ENCODE data around the gene ZNF263. TPM values are rescaled to one million over a fixed set of nuclear protein-coding genes. Genes with fewer than 3 reads are reported as not detected.

The ZNF263 gene
- total RNA-seq, result 10 to 100 TPM; 40.6 to 56.3 (median 45.1) TPM

DNA sequence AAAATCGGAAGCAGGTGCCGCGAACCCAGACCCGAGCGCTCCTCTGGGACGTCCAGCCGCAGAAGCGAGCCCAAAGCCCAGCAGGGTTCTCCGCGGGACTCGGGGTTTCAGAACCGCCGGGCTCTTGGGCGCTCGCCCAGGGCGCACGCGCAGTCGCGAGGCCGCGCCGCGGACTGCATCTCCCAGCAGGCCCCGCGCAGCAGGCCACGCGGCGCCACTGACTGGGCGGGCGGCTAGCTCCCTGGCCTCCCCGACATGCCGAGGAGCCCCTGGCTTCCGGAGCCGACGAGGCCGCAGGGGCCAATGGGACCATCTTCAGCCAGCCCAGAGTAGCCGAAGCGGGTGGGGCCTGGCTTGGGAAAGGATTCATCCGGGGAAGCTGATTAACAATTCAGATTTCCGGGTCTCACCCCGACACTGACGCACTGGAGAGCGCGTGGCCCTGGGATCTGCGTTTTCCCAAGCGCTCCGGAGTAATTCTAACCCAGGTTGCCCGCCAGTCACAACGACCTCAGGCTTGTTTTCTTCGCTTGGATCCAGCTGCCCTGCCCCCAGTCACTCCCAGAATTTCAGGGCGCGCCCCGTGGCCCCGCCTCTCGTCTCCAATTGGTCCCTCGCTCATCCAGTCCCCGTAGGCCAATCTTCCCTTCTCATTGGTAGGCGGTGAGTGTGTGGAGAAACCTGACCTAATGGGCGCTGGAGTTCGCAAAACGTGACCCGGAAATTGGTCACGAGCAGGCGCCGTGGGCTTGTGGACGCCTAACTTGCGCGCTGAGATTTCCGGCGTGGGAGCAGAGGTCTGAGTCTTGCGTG lies at the start of gene ZNF263:
Gene ZNF263, plus strand, starts transcription at position 762 of the 813 bp plus-strand sequence. CDS start 328 bp downstream, outside the sequence.
- TF ChIP-seq, protein P1, sequence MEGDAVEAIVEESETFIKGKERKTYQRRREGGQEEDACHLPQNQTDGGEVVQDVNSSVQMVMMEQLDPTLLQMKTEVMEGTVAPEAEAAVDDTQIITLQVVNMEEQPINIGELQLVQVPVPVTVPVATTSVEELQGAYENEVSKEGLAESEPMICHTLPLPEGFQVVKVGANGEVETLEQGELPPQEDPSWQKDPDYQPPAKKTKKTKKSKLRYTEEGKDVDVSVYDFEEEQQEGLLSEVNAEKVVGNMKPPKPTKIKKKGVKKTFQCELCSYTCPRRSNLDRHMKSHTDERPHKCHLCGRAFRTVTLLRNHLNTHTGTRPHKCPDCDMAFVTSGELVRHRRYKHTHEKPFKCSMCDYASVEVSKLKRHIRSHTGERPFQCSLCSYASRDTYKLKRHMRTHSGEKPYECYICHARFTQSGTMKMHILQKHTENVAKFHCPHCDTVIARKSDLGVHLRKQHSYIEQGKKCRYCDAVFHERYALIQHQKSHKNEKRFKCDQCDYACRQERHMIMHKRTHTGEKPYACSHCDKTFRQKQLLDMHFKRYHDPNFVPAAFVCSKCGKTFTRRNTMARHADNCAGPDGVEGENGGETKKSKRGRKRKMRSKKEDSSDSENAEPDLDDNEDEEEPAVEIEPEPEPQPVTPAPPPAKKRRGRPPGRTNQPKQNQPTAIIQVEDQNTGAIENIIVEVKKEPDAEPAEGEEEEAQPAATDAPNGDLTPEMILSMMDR (IDR thresholded peaks at IDR 0.05), result no peak
- TF ChIP-seq POLR2A (IDR thresholded peaks at IDR 0.05) (peak; percentile 12 to 40), POLR2AphosphoS5 (IDR thresholded peaks at IDR 0.05) (peak in 2 of 3 donors; percentile 88 to 94)
- Histone ChIP-seq H3K4me1 (peaks cover 23% of the 10 kb centered on the region), H3K36me3 (peaks cover 27% of the 10 kb centered on the region), H3K27ac (peak within 1 kb of the TSS; percentile 99), H3K27me3 (no peaks in the 10 kb centered on the region), H3K9me3 (peaks cover 11% of the 10 kb centered on the region), H3K4me3 (peak within 1 kb of the TSS; percentile 79)
- peak; percentile 98 for DNase-seq (ENCODE audit: low spot score in 2 of 2)
- WGBS, result 0% methylated on average over 37 of the region's 72 CpGs

DNA sequence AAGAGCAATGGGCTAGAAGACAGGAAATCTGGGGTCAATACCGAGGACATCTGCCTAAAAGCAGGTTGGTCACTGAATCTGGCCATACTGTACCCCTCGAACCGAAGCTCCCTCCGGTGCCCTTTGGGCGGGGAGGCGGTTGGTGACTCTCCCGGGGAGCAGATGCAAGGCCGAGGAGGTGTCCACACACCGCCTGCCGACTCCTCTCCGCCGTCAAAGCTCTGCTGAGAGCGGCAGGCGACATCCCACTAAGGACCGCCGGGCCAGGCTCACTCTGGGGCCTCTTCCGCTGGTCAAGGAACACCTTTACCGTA lies 48.8 kb upstream of the ZNF263 start:
- Histone ChIP-seq H3K4me1 (peaks cover 15% of the 10 kb centered on the region), H3K27me3 (no peaks in the 10 kb centered on the region), H3K4me3 (peak overlapping the region; percentile 92), H3K27ac (peak overlapping the region; percentile 86), H3K9me3 (peaks cover 9% of the 10 kb centered on the region), H3K36me3 (peaks cover 35% of the 10 kb centered on the region)
- TF ChIP-seq, protein P1 (IDR thresholded peaks at IDR 0.05), result no peak
- no peak for TF ChIP-seq POLR2AphosphoS5 (IDR thresholded peaks at IDR 0.05)
- TF ChIP-seq POLR2A (IDR thresholded peaks at IDR 0.05), result no peak
- TF ChIP-seq EP300 (IDR thresholded peaks at IDR 0.05), result no peak
- 4% methylated on average over 12 of the region's 18 CpGs for WGBS
- no peak for DNase-seq (ENCODE audit: low spot score in 2 of 2)

DNA sequence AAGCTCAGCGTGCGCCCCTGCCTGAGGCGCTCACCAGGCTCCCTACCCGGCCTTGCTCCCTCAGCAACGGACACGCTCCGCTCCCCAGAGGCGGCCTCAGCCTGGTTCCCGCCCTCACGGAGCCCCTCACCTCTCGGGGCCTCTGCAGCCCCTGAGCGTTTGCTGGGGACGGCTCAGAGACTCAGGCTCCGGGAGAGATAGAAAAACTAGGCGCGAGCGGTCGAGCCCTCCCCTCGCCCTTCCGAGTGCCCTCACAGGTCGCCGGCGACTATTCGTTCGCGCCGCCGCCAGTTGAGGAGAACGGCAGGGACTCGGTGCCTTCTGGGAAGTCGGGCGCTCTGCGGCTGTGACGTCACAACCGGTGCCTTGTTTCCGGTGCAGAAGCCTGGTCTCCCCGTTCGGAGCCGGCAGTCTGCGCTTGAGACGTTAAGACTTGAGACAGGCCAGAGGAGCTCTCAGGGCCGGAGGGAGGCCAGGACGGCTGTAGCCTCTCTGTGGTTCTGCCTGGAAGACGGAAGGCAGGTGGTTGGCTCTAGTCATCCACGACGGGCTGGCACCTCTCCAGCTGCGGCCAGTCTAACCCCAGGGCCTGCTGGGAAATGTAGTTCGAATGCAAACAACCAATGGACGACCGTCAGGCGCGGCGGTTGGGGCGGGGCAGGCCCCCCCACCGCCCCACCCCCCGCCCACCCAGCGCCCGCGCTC lies 48.3 kb upstream of the ZNF263 start, which contains the start of gene ZNF200:
Gene ZNF200, minus strand, starts transcription at position 302 of the 705 bp plus-strand sequence. CDS start 1,403 bp downstream, outside the sequence.
- peak within 1 kb of the TSS; percentile 86 for H3K27ac ChIP-seq
- 0% methylated on average over 6 of the region's 59 CpGs for WGBS
- H3K4me3 ChIP-seq, result peak within 1 kb of the TSS; percentile 92
- peaks cover 15% of the 10 kb centered on the region for H3K4me1 ChIP-seq
- peaks cover 9% of the 10 kb centered on the region for H3K9me3 ChIP-seq
- H3K27me3 ChIP-seq, result no peaks in the 10 kb centered on the region
- DNase-seq (ENCODE audit: low spot score in 2 of 2), result peak; percentile 97 to 98
- H3K36me3 ChIP-seq, result peaks cover 30% of the 10 kb centered on the region
- peak in 1 of 2 donors; percentile 36 for TF ChIP-seq POLR2A (IDR thresholded peaks at IDR 0.05)
- TF ChIP-seq EP300 (IDR thresholded peaks at IDR 0.05), result no peak
- TF ChIP-seq POLR2AphosphoS5 (IDR thresholded peaks at IDR 0.05), result peak in 2 of 3 donors; percentile 67 to 70
- TF ChIP-seq, protein P1 (IDR thresholded peaks at IDR 0.05), result no peak

DNA sequence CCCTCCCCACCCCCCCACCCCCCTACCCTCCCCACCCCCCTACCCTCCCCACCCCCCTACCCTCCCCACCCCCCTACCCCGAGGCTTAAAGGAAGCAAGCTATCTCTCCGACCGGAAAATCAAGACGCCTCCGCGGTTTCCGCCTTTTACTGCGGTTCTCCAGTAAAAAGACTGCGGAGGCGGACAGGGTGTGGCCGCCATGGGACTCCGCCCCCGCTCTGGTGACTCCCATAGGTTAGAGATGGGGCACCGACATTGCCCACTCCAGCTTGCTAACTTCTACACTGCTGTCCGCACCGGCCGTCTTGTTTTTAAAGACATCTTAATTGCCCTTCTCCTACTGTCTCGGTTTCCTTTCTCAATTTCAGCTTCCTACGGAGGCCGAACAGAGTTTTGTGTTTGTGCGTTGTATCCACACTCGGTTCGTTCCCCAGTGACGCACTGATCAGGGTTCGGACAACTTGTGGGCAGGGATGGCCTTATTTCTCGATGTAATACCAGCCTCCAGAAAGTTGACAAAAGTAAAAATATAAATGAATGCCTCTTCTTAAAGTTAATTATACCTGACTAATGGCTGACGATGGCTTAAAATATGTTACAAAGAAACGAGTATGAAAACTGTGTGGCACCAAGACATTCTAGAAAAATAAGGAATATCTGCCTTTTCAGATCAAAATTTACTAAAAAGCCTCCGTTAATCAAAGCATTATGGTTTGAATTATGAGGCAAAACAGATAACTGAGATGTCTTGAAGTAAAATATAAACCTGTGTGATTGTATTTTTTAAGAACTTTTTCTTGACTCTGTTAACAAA lies 47.2 kb upstream of the ZNF263 start:
- 83% methylated on average over 28 of the region's 29 CpGs for WGBS
- no peak for DNase-seq (ENCODE audit: low spot score in 2 of 2)
- peaks cover under 1% of the 10 kb centered on the region for H3K27me3 ChIP-seq
- H3K36me3 ChIP-seq, result peaks cover 19% of the 10 kb centered on the region
- H3K9me3 ChIP-seq, result peaks cover 2% of the 10 kb centered on the region
- H3K4me1 ChIP-seq, result peaks cover 15% of the 10 kb centered on the region
- TF ChIP-seq EP300 (IDR thresholded peaks at IDR 0.05) (no peak), POLR2A (IDR thresholded peaks at IDR 0.05) (no peak), POLR2AphosphoS5 (IDR thresholded peaks at IDR 0.05) (no peak)
- TF ChIP-seq, protein P1 (IDR thresholded peaks at IDR 0.05), result no peak
- H3K27ac ChIP-seq, result no peak overlapping the region
- no peak overlapping the region for H3K4me3 ChIP-seq

Measured in suprapubic skin (tissue), 4 donors.